Measurements from ENCODE around the gene TAP2. TPM values are rescaled to one million over a fixed set of nuclear protein-coding genes. Genes with fewer than 3 reads are reported as not detected.

Gene TAP2
- total RNA-seq, 1 donor from 2014 or later = 22.4 TPM

GRCh38 chr6:32858194-32858593 lies 19.7 kb upstream of the TAP2 start:
- Histone ChIP-seq H3K4me1 (peaks cover 23% of the 10 kb centered on the region), H3K36me3 (peaks cover 30% of the 10 kb centered on the region), H3K4me3 (no peak overlapping the region), H3K9me3 (replicated peaks) (no peaks in the 10 kb centered on the region), H3K27me3 (ENCODE audit: low read depth) (no peaks in the 10 kb centered on the region), H3K27ac (replicated peaks) (no peak overlapping the region)
- no peak for TF ChIP-seq CTCF (IDR thresholded peaks at IDR 0.05; ENCODE audit: borderline replicate concordance)
- intact Hi-C loops (cut with micrococcal nuclease) = no loop called here
- DNase-seq = no peak

GRCh38 chr6:32857156-32857891 lies 18.8 kb upstream of the TAP2 start:
- no peaks in the 10 kb centered on the region for H3K9me3 ChIP-seq (replicated peaks)
- H3K27ac ChIP-seq (replicated peaks) = no peak overlapping the region
- H3K27me3 ChIP-seq (ENCODE audit: low read depth) = no peaks in the 10 kb centered on the region
- H3K36me3 ChIP-seq = peaks cover 30% of the 10 kb centered on the region
- intact Hi-C loops (cut with micrococcal nuclease) = no loop called here
- DNase-seq = no peak
- H3K4me3 ChIP-seq = no peak overlapping the region
- peaks cover 32% of the 10 kb centered on the region for H3K4me1 ChIP-seq
- TF ChIP-seq CTCF (IDR thresholded peaks at IDR 0.05; ENCODE audit: borderline replicate concordance) = no peak

GRCh38 chr6:32855467-32856174 lies 17.1 kb upstream of the TAP2 start:
- intact Hi-C loops (cut with micrococcal nuclease) = no loop called here
- H3K27ac ChIP-seq (replicated peaks) = peak overlapping the region; percentile 99

GRCh38 chr6:32854376-32855178 lies 16.0 kb upstream of the TAP2 start:
- DNase-seq = peak; percentile 41
- intact Hi-C loops (cut with micrococcal nuclease) = no loop called here
- Histone ChIP-seq H3K4me1 (peaks cover 54% of the 10 kb centered on the region), H3K36me3 (peaks cover 43% of the 10 kb centered on the region), H3K27ac (replicated peaks) (peak overlapping the region; percentile 99), H3K4me3 (peak overlapping the region; percentile 98), H3K27me3 (ENCODE audit: low read depth) (no peaks in the 10 kb centered on the region), H3K9me3 (replicated peaks) (no peaks in the 10 kb centered on the region)
- no peak for TF ChIP-seq CTCF (IDR thresholded peaks at IDR 0.05; ENCODE audit: borderline replicate concordance)

More at GRCh38 chr6:32855467-32856174, 17.1 kb upstream of the TAP2 start:
- Histone ChIP-seq H3K27me3 (ENCODE audit: low read depth) (no peaks in the 10 kb centered on the region), H3K9me3 (replicated peaks) (no peaks in the 10 kb centered on the region), H3K4me3 (peak overlapping the region; percentile 98), H3K36me3 (peaks cover 39% of the 10 kb centered on the region), H3K4me1 (peaks cover 48% of the 10 kb centered on the region)
- no peak for DNase-seq
- TF ChIP-seq CTCF (IDR thresholded peaks at IDR 0.05; ENCODE audit: borderline replicate concordance) = no peak

Data from left ventricle myocardium inferior (tissue), 1 donor.